CD8-positive, alpha-beta memory T cell (primary cell): Measurements from ENCODE around the gene KSR1. TPM values are rescaled to one million over a fixed set of nuclear protein-coding genes. Genes with fewer than 3 reads are reported as not detected.

Experiments used
- CTCF ChIA-PET: fragments of 350-600 bp; sonication (Branson Sonifier 250); formaldehyde crosslinking; loops from one replicate; lab custom pipeline; 2021; ENCODE audit warnings: antibody characterized with exemption; lab: Charles Lee
- POLR2A ChIA-PET: fragments of 350-600 bp; sonication (Branson Sonifier 250); formaldehyde crosslinking; loops from one replicate; lab custom pipeline; 2021; ENCODE audit warnings: antibody characterized with exemption; lab: Charles Lee
- DNase-seq, 5 donors: peaks; one replicate each; pipeline versions ENCODE4 v3.0.0 to v3.0.0-alpha.2; 2020 to 2022; ENCODE audit warnings: mixed read lengths in 1 of 5
- H3K27ac ChIP-seq: one replicate; pipeline ENCODE4 v1.7.0; 2013; ENCODE audit warnings: low read depth, mild to moderate bottlenecking, low read length, moderate library complexity
- H3K27me3 ChIP-seq: 2 replicates; pipeline ENCODE4 v1.7.0; 2013; ENCODE audit warnings: low read length, mild to moderate bottlenecking; ENCODE audit not compliant: insufficient read depth, poor library complexity, severe bottlenecking
- H3K36me3 ChIP-seq: 2 replicates; pipeline ENCODE4 v1.7.0; 2013; ENCODE audit warnings: mild to moderate bottlenecking, low read length, moderate library complexity; ENCODE audit not compliant: insufficient read depth
- H3K4me1 ChIP-seq: 2 replicates; pipeline ENCODE4 v1.7.0; 2013; ENCODE audit warnings: mild to moderate bottlenecking, low read length, moderate library complexity; ENCODE audit not compliant: insufficient read depth
- H3K4me3 ChIP-seq: 2 replicates; pipeline ENCODE4 v1.7.0; 2013; ENCODE audit warnings: mild to moderate bottlenecking, low read length
- H3K9me3 ChIP-seq: 2 replicates; pipeline ENCODE4 v1.7.0; 2013; ENCODE audit warnings: mild to moderate bottlenecking, low read length
- H3K27ac Mint-ChIP-seq, 8 donors: one replicate each; pipeline ENCODE4 v1.8.0; 2020 to 2021; ENCODE audit warnings: mixed read lengths in 8 of 8, mild to moderate bottlenecking in 6 of 8, inconsistent platforms in 3 of 8, moderate library complexity in 3 of 8
- H3K27me3 Mint-ChIP-seq, 2 donors: one replicate each; pipeline ENCODE4 v1.8.0; 2020 to 2021; ENCODE audit warnings: mixed read lengths in 2 of 2, mild to moderate bottlenecking in 1 of 2, moderate library complexity in 1 of 2
- H3K36me3 Mint-ChIP-seq, 3 donors: one replicate each; pipeline ENCODE4 v1.8.0; 2020 to 2021; ENCODE audit warnings: mixed read lengths in 3 of 3, inconsistent platforms in 1 of 3, mild to moderate bottlenecking in 1 of 3
- H3K4me1 Mint-ChIP-seq, 3 donors: one replicate each; pipeline ENCODE4 v1.8.0; 2020 to 2021; ENCODE audit warnings: mixed read lengths in 3 of 3, inconsistent platforms in 1 of 3, mild to moderate bottlenecking in 1 of 3
- H3K4me3 Mint-ChIP-seq, 7 donors: one replicate each; pipeline ENCODE4 v1.8.0; 2020 to 2021; ENCODE audit warnings: mixed read lengths in 7 of 7, mild to moderate bottlenecking in 6 of 7, moderate library complexity in 4 of 7, inconsistent platforms in 2 of 7
- H3K9me3 Mint-ChIP-seq, 5 donors: one replicate each; pipeline ENCODE4 v1.8.0; 2020 to 2022; ENCODE audit warnings: mixed read lengths in 5 of 5, mild to moderate bottlenecking in 3 of 5, moderate library complexity in 2 of 5, inconsistent platforms in 1 of 5
- polyA plus RNA-seq: library from polyadenylated mRNA; unstranded; fragments of 300-500 nt; fragmentation: Illumina TruSeq; gene quantifications from one replicate; pipeline ENCODE4 v1.2.3, GENCODE V29; 2021
- total RNA-seq, 2 experiments: library from RNA; stranded (reverse); gene quantifications; one replicate each; pipeline ENCODE4 v1.2.3, GENCODE V29; 2021

KSR1 gene
- total and polyA plus RNA-seq, 3 experiments from 2014 or later, result 2.9 to 26.9 (median 26.3) TPM

GRCh38 chr17:27613433-27613832, 157.2 kb downstream of the KSR1 start:
- Mint-ChIP-seq H3K9me3 (no peaks in the 10 kb centered on the region), H3K4me3 (no peak overlapping the region), H3K27me3 (no peaks in the 10 kb centered on the region), H3K36me3 (peaks cover 14 to 88% (median 27%) of the 10 kb centered on the region in 3 donors), H3K27ac (peak overlapping the region in 2 of 8 donors; percentile 15 to 63), H3K4me1 (peaks cover 3 to 16% (median 11%) of the 10 kb centered on the region in 3 donors)
- CTCF ChIA-PET, result interaction anchor here (1.4 to 2.3 kb wide), 2 partner anchors 10 to 14 kb away, joined by 3 to 7 read pairs; no protein-coding TSS in a partner anchor
- Histone ChIP-seq H3K36me3 (peaks cover 7% of the 10 kb centered on the region), H3K27me3 (no peaks in the 10 kb centered on the region), H3K27ac (no peak overlapping the region), H3K4me3 (no peak overlapping the region), H3K9me3 (no peaks in the 10 kb centered on the region), H3K4me1 (no peaks in the 10 kb centered on the region)
- no peak for DNase-seq
- POLR2A ChIA-PET, result no interaction called here

GRCh38 chr17:27615121-27615520, 158.9 kb downstream of the KSR1 start:
- no peak overlapping the region for H3K4me3 ChIP-seq
- Mint-ChIP-seq H3K36me3 (peaks cover 14 to 81% (median 22%) of the 10 kb centered on the region in 3 donors), H3K9me3 (no peaks in the 10 kb centered on the region), H3K27me3 (no peaks in the 10 kb centered on the region), H3K4me3 (no peak overlapping the region), H3K27ac (peak overlapping the region in 2 of 8 donors; percentile 5 to 26), H3K4me1 (peaks cover 3 to 16% (median 11%) of the 10 kb centered on the region in 3 donors)
- no peak overlapping the region for H3K27ac ChIP-seq
- DNase-seq, result no peak
- no peaks in the 10 kb centered on the region for H3K27me3 ChIP-seq
- ChIA-PET CTCF (interaction anchor here (2.3 kb wide), 1 partner anchor 12 kb away, joined by 7 read pairs; no protein-coding TSS in a partner anchor), POLR2A (no interaction called here)
- H3K4me1 ChIP-seq, result no peaks in the 10 kb centered on the region
- H3K36me3 ChIP-seq, result peaks cover 7% of the 10 kb centered on the region
- H3K9me3 ChIP-seq, result no peaks in the 10 kb centered on the region

GRCh38 chr17:27616414-27616813, 160.2 kb downstream of the KSR1 start:
- POLR2A ChIA-PET, result no interaction called here

GRCh38 chr17:27618417-27618816, 162.2 kb downstream of the KSR1 start:
- POLR2A ChIA-PET, result no interaction called here
- H3K4me1 ChIP-seq, result no peaks in the 10 kb centered on the region
- Mint-ChIP-seq H3K9me3 (no peaks in the 10 kb centered on the region), H3K27ac (no peak overlapping the region), H3K27me3 (no peaks in the 10 kb centered on the region), H3K36me3 (peaks cover 14 to 84% (median 14%) of the 10 kb centered on the region in 3 donors), H3K4me1 (peaks cover 3 to 22% (median 11%) of the 10 kb centered on the region in 3 donors), H3K4me3 (no peak overlapping the region)
- no peaks in the 10 kb centered on the region for H3K9me3 ChIP-seq
- no peak for DNase-seq
- CTCF ChIA-PET, result interaction anchor here (0.7 kb wide), 1 partner anchor 15 kb away, joined by 6 read pairs; no protein-coding TSS in a partner anchor
- H3K27me3 ChIP-seq, result no peaks in the 10 kb centered on the region
- H3K4me3 ChIP-seq, result no peak overlapping the region
- H3K27ac ChIP-seq, result no peak overlapping the region
- peaks cover 13% of the 10 kb centered on the region for H3K36me3 ChIP-seq

More at GRCh38 chr17:27616414-27616813, 160.2 kb downstream of the KSR1 start:
- Histone ChIP-seq H3K36me3 (peaks cover 8% of the 10 kb centered on the region), H3K27me3 (no peaks in the 10 kb centered on the region), H3K27ac (no peak overlapping the region), H3K4me1 (no peaks in the 10 kb centered on the region), H3K9me3 (no peaks in the 10 kb centered on the region), H3K4me3 (no peak overlapping the region)
- Mint-ChIP-seq H3K4me3 (no peak overlapping the region), H3K36me3 (peaks cover 14 to 83% (median 17%) of the 10 kb centered on the region in 3 donors), H3K27me3 (no peaks in the 10 kb centered on the region), H3K27ac (peak overlapping the region in 4 of 8 donors; percentile 25 to 77 (median 64)), H3K9me3 (no peaks in the 10 kb centered on the region), H3K4me1 (peaks cover 3 to 22% (median 11%) of the 10 kb centered on the region in 3 donors)
- CTCF ChIA-PET, result no interaction called here
- no peak for DNase-seq

GRCh38 chr17:27620721-27621120, 164.5 kb downstream of the KSR1 start:
- H3K27me3 ChIP-seq, result no peaks in the 10 kb centered on the region
- Mint-ChIP-seq H3K9me3 (no peaks in the 10 kb centered on the region), H3K27ac (peak overlapping the region in 2 of 8 donors; percentile 15 to 29), H3K27me3 (no peaks in the 10 kb centered on the region), H3K4me1 (peaks cover 3 to 19% (median 10%) of the 10 kb centered on the region in 3 donors), H3K36me3 (peaks cover 3 to 80% (median 8%) of the 10 kb centered on the region in 3 donors), H3K4me3 (no peak overlapping the region)
- H3K36me3 ChIP-seq, result peaks cover 13% of the 10 kb centered on the region
- H3K9me3 ChIP-seq, result no peaks in the 10 kb centered on the region
- CTCF ChIA-PET, result no interaction called here
- H3K4me3 ChIP-seq, result no peak overlapping the region
- no peak overlapping the region for H3K27ac ChIP-seq
- H3K4me1 ChIP-seq, result no peaks in the 10 kb centered on the region
- POLR2A ChIA-PET, result no interaction called here
- no peak for DNase-seq

GRCh38 chr17:27621536-27621935, 165.3 kb downstream of the KSR1 start:
- Mint-ChIP-seq H3K36me3 (peaks cover 0 to 75% (median 10%) of the 10 kb centered on the region in 3 donors), H3K27ac (no peak overlapping the region)
- CTCF ChIA-PET, result no interaction called here

GRCh38 chr17:27621942-27622559, 165.8 kb downstream of the KSR1 start:
- H3K4me1 ChIP-seq, result no peaks in the 10 kb centered on the region
- POLR2A ChIA-PET, result no interaction called here
- no peak for DNase-seq
- peaks cover 0 to 70% (median 10%) of the 10 kb centered on the region in 3 donors for H3K36me3 Mint-ChIP-seq
- no peaks in the 10 kb centered on the region for H3K9me3 ChIP-seq
- peak overlapping the region in 2 of 8 donors; percentile 46 to 60 for H3K27ac Mint-ChIP-seq
- no peaks in the 10 kb centered on the region for H3K27me3 Mint-ChIP-seq
- H3K27ac ChIP-seq, result no peak overlapping the region
- no peak overlapping the region for H3K4me3 ChIP-seq
- H3K36me3 ChIP-seq, result peaks cover 13% of the 10 kb centered on the region
- no peaks in the 10 kb centered on the region for H3K9me3 Mint-ChIP-seq
- H3K4me1 Mint-ChIP-seq, result peaks cover 0 to 6% (median 0%) of the 10 kb centered on the region in 3 donors
- CTCF ChIA-PET, result interaction anchor here (0.7 to 1.6 kb wide), 2 partner anchors 19 to 20 kb away, joined by 3 to 4 read pairs; no protein-coding TSS in a partner anchor
- no peaks in the 10 kb centered on the region for H3K27me3 ChIP-seq
- H3K4me3 Mint-ChIP-seq, result no peak overlapping the region

More at GRCh38 chr17:27621536-27621935, 165.3 kb downstream of the KSR1 start:
- H3K4me1 ChIP-seq, result no peaks in the 10 kb centered on the region
- peaks cover 13% of the 10 kb centered on the region for H3K36me3 ChIP-seq
- no peaks in the 10 kb centered on the region for H3K27me3 Mint-ChIP-seq
- POLR2A ChIA-PET, result no interaction called here
- H3K4me3 ChIP-seq, result no peak overlapping the region
- H3K9me3 ChIP-seq, result no peaks in the 10 kb centered on the region
- H3K27ac ChIP-seq, result no peak overlapping the region
- no peaks in the 10 kb centered on the region for H3K27me3 ChIP-seq
- H3K9me3 Mint-ChIP-seq, result no peaks in the 10 kb centered on the region
- no peak for DNase-seq
- no peak overlapping the region for H3K4me3 Mint-ChIP-seq
- H3K4me1 Mint-ChIP-seq, result peaks cover 0 to 11% (median 2%) of the 10 kb centered on the region in 3 donors

- Histone ChIP-seq H3K27me3 (no peaks in the 10 kb centered on the region), H3K36me3 (peaks cover 9% of the 10 kb centered on the region), H3K27ac (no peak overlapping the region), H3K9me3 (no peaks in the 10 kb centered on the region), H3K4me3 (no peak overlapping the region), H3K4me1 (no peaks in the 10 kb centered on the region)
- Mint-ChIP-seq H3K27me3 (no peaks in the 10 kb centered on the region), H3K4me3 (no peak overlapping the region), H3K4me1 (peaks cover 0 to 6% (median 0%) of the 10 kb centered on the region in 3 donors), H3K27ac (peak overlapping the region in 1 of 8 donors; percentile 43), H3K9me3 (no peaks in the 10 kb centered on the region), H3K36me3 (peaks cover 0 to 62% (median 10%) of the 10 kb centered on the region in 3 donors)
- POLR2A ChIA-PET, result no interaction called here
- no peak for DNase-seq
- CTCF ChIA-PET, result interaction anchor here (1.3 to 1.6 kb wide), 3 partner anchors 10 to 28 kb away, joined by 4 to 6 read pairs (median 4); no protein-coding TSS in a partner anchor
These were observed 166.7 kb downstream of the KSR1 start for GRCh38 chr17:27622986-27623385.
